RWPE1 (cell line): ENCODE measurements around the gene MFSD12.
"Not testable (repeated sequence)": the region's sequence is repeated elsewhere in the genome, so short reads cannot be mapped to it uniquely, and the experiment has no call there.

Experiments
- CTCF ChIA-PET: fragments of 350-600 bp; sonication (Branson Sonifier 250); formaldehyde crosslinking; extraction: SDS; loops from one replicate; lab custom pipeline; 2021; lab: Yijun Ruan, JAX
- POLR2A ChIA-PET: fragments of 400-600 bp; formaldehyde crosslinking; extraction: SDS; loops from one replicate; lab custom pipeline; 2020; ENCODE audit warnings: antibody characterized with exemption; ENCODE audit not compliant: low non-redundant PET; lab: Yijun Ruan, JAX
- DNase-seq: peaks from one replicate; pipeline ENCODE4 v3.0.0; 2012; ENCODE audit warnings: low spot score
- H3K27ac ChIP-seq: fragments of 450-650 bp; 2 replicates; pipeline ENCODE4 v1.5.1; 2017
- CTCF ChIP-seq: fragments of 450-650 bp; conservative IDR thresholded peaks from 2 replicates; pipeline ENCODE4 v1.5.1; 2017; ENCODE audit warnings: low read depth, mild to moderate bottlenecking

MFSD12 gene

GRCh38 chr19:3530389-3530788, 27.0 kb downstream of the MFSD12 start:
- no peak overlapping the region for H3K27ac ChIP-seq
- DNase-seq, result no peak
- ChIA-PET POLR2A (no interaction called here), CTCF (no interaction called here)
- no peak for TF ChIP-seq CTCF

- POLR2A ChIA-PET, CTCF ChIA-PET: not testable (repeated sequence)
Measured at GRCh38 chr19:3529299-3529698, 28.1 kb downstream of the MFSD12 start.

GRCh38 chr19:3528539-3529211, 28.7 kb downstream of the MFSD12 start:
- ChIA-PET POLR2A (no interaction called here), CTCF (no interaction called here)

More at GRCh38 chr19:3529299-3529698, 28.1 kb downstream of the MFSD12 start:
- not testable (repeated sequence) for H3K27ac ChIP-seq, DNase-seq

GRCh38 chr19:3528080-3528479, 29.3 kb downstream of the MFSD12 start:
- ChIA-PET CTCF (no interaction called here), POLR2A (no interaction called here)
- no peak overlapping the region for H3K27ac ChIP-seq
- no peak for DNase-seq
- no peak for TF ChIP-seq CTCF

More at GRCh38 chr19:3528539-3529211, 28.7 kb downstream of the MFSD12 start:
- no peak for TF ChIP-seq CTCF
- no peak for DNase-seq
- H3K27ac ChIP-seq, result no peak overlapping the region

GRCh38 chr19:3527238-3527910, 30.0 kb downstream of the MFSD12 start:
- CTCF ChIA-PET, result no interaction called here
- TF ChIP-seq CTCF, result no peak
- no peak overlapping the region for H3K27ac ChIP-seq
- POLR2A ChIA-PET, result no interaction called here
- DNase-seq, result no peak

- ChIA-PET CTCF (no interaction called here), POLR2A (no interaction called here)
- H3K27ac ChIP-seq, result no peak overlapping the region
- TF ChIP-seq CTCF, result no peak
- DNase-seq, result no peak
Measured at GRCh38 chr19:3526507-3527237, 30.7 kb downstream of the MFSD12 start.
